IgD-negative memory B cell (primary cell): ENCODE data around the gene RGPD4. TPM values are rescaled to one million over a fixed set of nuclear protein-coding genes. Genes with fewer than 3 reads are reported as not detected.

Experiments
- polyA plus RNA-seq: library from polyadenylated mRNA; unstranded; fragments of 300-500 nt; fragmentation: Illumina TruSeq; gene quantifications from one replicate; pipeline ENCODE4 v1.2.3, GENCODE V29; 2021

Gene RGPD4
- polyA plus RNA-seq, 1 donor from 2014 or later, result not detected

Other genes with a start within 250 kb of the RGPD4 start
- gene SLC5A7, start 159.6 kb downstream of the RGPD4 start, polyA plus RNA-seq, result not detected